Measurements from ENCODE around the gene C1QL2. TPM values are rescaled to one million over a fixed set of nuclear protein-coding genes. Genes with fewer than 3 reads are reported as not detected.

Gene C1QL2

GRCh38 chr2:119106301-119106897, 52.2 kb downstream of the C1QL2 start:
- no CpG with 5 or more reads among the region's 5 CpGs for WGBS, 2 donors (ENCODE audit: extremely low coverage in 2 of 2, insufficient read length in 2 of 2, insufficient replicate concordance in 1 of 2)
- Histone ChIP-seq H2AFZ (ENCODE audit: low read length) (no peak overlapping the region), H3K4me1 (ENCODE audit: control insufficient read depth in 2 of 2, insufficient read depth in 1 of 2, low read depth in 1 of 2, low read length in 2 of 2) (no peaks in the 10 kb centered on the region), H3K4ac (ENCODE audit: low read length) (no peak overlapping the region), H4K8ac (ENCODE audit: low read depth, low read length) (no peak overlapping the region), H2AK5ac (ENCODE audit: low read depth, low read length) (no peak overlapping the region), H3K79me1 (ENCODE audit: low read depth, low read length) (no peaks in the 10 kb centered on the region), H3K4me2 (ENCODE audit: insufficient read depth, low read length, poor library complexity, severe bottlenecking) (no peak overlapping the region), H4K91ac (ENCODE audit: low read depth, low read length, poor library complexity) (no peak overlapping the region), H3K4me3 (ENCODE audit: low read length in 2 of 2) (no peak overlapping the region), H3K14ac (ENCODE audit: low read length) (no peak overlapping the region), H3K18ac (ENCODE audit: low read length) (no peak overlapping the region), H3K9me3 (replicated peaks in 1 of 2; ENCODE audit: control insufficient read depth in 2 of 2, insufficient read depth in 1 of 2, low read depth in 1 of 2, low read length in 2 of 2) (peaks cover 0 to 4% of the 10 kb centered on the region in 2 donors), H2BK15ac (ENCODE audit: low read length) (no peak overlapping the region), H3K27ac (replicated peaks; ENCODE audit: low read length) (no peak overlapping the region), H3K27me3 (ENCODE audit: control insufficient read depth in 3 of 3, insufficient read depth in 3 of 3, low read depth in 1 of 3, low read length in 3 of 3) (no peaks in the 10 kb centered on the region), H3K23ac (ENCODE audit: low read depth, low read length, poor library complexity) (no peak overlapping the region), H3K36me3 (replicated peaks in 1 of 2; ENCODE audit: control insufficient read depth in 2 of 2, insufficient read depth in 2 of 2, low read length in 2 of 2) (no peaks in the 10 kb centered on the region), H2BK120ac (ENCODE audit: low read depth, low read length) (no peak overlapping the region), H2BK12ac (ENCODE audit: low read length) (no peak overlapping the region), H2BK5ac (ENCODE audit: low read length) (no peak overlapping the region), H3K9ac (ENCODE audit: low read depth, low read length, poor library complexity) (no peak overlapping the region)
- peak; percentile 71 for DNase-seq (ENCODE audit: low spot score)

Small RNAs within 50 kb of the gene (small RNA-seq; reads per million reads assigned to genes)
- gene RN7SL468P (ENCODE audit: insufficient read depth): not detected

All from neuronal stem cell (in vitro differentiated cells).